Dendritic cell treated with granulocyte-macrophage colony-stimulating factor and Interleukin-4, amounts not matched to agents 40 ng/mL and 50 ng/mL, for 4 days (primary cell): ENCODE data around the gene MCF2L.

ENCODE experiments used
- H3K27ac Mint-ChIP-seq: one replicate; pipeline ENCODE4 v1.8.0; 2022; ENCODE audit warnings: mild to moderate bottlenecking, mixed read lengths
- H3K27me3 Mint-ChIP-seq: one replicate; pipeline ENCODE4 v1.8.0; 2022; ENCODE audit warnings: mild to moderate bottlenecking, mixed read lengths
- H3K36me3 Mint-ChIP-seq: one replicate; pipeline ENCODE4 v1.8.0; 2022; ENCODE audit warnings: low read depth, mixed read lengths
- H3K4me1 Mint-ChIP-seq: one replicate; pipeline ENCODE4 v1.8.0; 2022; ENCODE audit warnings: low read depth, mixed read lengths
- H3K4me3 Mint-ChIP-seq: one replicate; pipeline ENCODE4 v1.8.0; 2022; ENCODE audit warnings: mild to moderate bottlenecking, moderate library complexity, mixed read lengths
- H3K9me3 Mint-ChIP-seq: one replicate; pipeline ENCODE4 v1.8.0; 2022; ENCODE audit warnings: mixed read lengths
- intact Hi-C: fragments of 100-400 bp; cut with micrococcal nuclease; formaldehyde crosslinking; loops from one replicate; pipeline ENCODE4 v1.15.0; 2022

The MCF2L gene

GRCh38 chr13:113112893-113113845, 144.2 kb downstream of the MCF2L start:
- Mint-ChIP-seq H3K4me1 (no peaks in the 10 kb centered on the region), H3K27me3 (peaks cover 23% of the 10 kb centered on the region), H3K36me3 (no peaks in the 10 kb centered on the region), H3K4me3 (no peak overlapping the region), H3K27ac (no peak overlapping the region), H3K9me3 (no peaks in the 10 kb centered on the region)
- intact Hi-C loops: no loop called here

- no peaks in the 10 kb centered on the region for H3K4me1 Mint-ChIP-seq
- intact Hi-C loops: no loop called here
- H3K27ac Mint-ChIP-seq: no peak overlapping the region
- no peaks in the 10 kb centered on the region for H3K9me3 Mint-ChIP-seq
- H3K27me3 Mint-ChIP-seq: peaks cover 22% of the 10 kb centered on the region
- no peaks in the 10 kb centered on the region for H3K36me3 Mint-ChIP-seq
- no peak overlapping the region for H3K4me3 Mint-ChIP-seq
Observed at GRCh38 chr13:113113846-113114271, 144.8 kb downstream of the MCF2L start.

GRCh38 chr13:113114511-113115362, 145.7 kb downstream of the MCF2L start:
- Mint-ChIP-seq H3K36me3 (no peaks in the 10 kb centered on the region), H3K9me3 (no peaks in the 10 kb centered on the region), H3K27ac (no peak overlapping the region), H3K4me3 (no peak overlapping the region), H3K27me3 (peaks cover 15% of the 10 kb centered on the region), H3K4me1 (no peaks in the 10 kb centered on the region)
- intact Hi-C loops: no loop called here

GRCh38 chr13:113115363-113116205, 146.6 kb downstream of the MCF2L start:
- H3K36me3 Mint-ChIP-seq: no peaks in the 10 kb centered on the region
- H3K4me3 Mint-ChIP-seq: no peak overlapping the region
- H3K27me3 Mint-ChIP-seq: peaks cover 11% of the 10 kb centered on the region
- no peaks in the 10 kb centered on the region for H3K9me3 Mint-ChIP-seq
- intact Hi-C loops: no loop called here
- H3K27ac Mint-ChIP-seq: no peak overlapping the region
- H3K4me1 Mint-ChIP-seq: no peaks in the 10 kb centered on the region

- no peaks in the 10 kb centered on the region for H3K36me3 Mint-ChIP-seq
- H3K27ac Mint-ChIP-seq: no peak overlapping the region
- H3K4me3 Mint-ChIP-seq: no peak overlapping the region
- H3K9me3 Mint-ChIP-seq: no peaks in the 10 kb centered on the region
- no peaks in the 10 kb centered on the region for H3K4me1 Mint-ChIP-seq
- H3K27me3 Mint-ChIP-seq: peaks cover 5% of the 10 kb centered on the region
- intact Hi-C loops: no loop called here
Observed at GRCh38 chr13:113116206-113116800, 147.3 kb downstream of the MCF2L start.

GRCh38 chr13:113116871-113117271, 147.9 kb downstream of the MCF2L start:
- no peaks in the 10 kb centered on the region for H3K4me1 Mint-ChIP-seq
- no peak overlapping the region for H3K4me3 Mint-ChIP-seq
- H3K36me3 Mint-ChIP-seq: no peaks in the 10 kb centered on the region
- peaks cover 5% of the 10 kb centered on the region for H3K27me3 Mint-ChIP-seq
- intact Hi-C loops: no loop called here
- H3K9me3 Mint-ChIP-seq: no peaks in the 10 kb centered on the region
- H3K27ac Mint-ChIP-seq: no peak overlapping the region

- Mint-ChIP-seq H3K4me3 (no peak overlapping the region), H3K36me3 (no peaks in the 10 kb centered on the region), H3K27ac (no peak overlapping the region), H3K9me3 (no peaks in the 10 kb centered on the region), H3K4me1 (no peaks in the 10 kb centered on the region), H3K27me3 (peaks cover 5% of the 10 kb centered on the region)
- intact Hi-C loops: no loop called here
Observed at GRCh38 chr13:113117335-113117872, 148.4 kb downstream of the MCF2L start.

GRCh38 chr13:113117911-113118260, 148.9 kb downstream of the MCF2L start:
- H3K36me3 Mint-ChIP-seq: no peaks in the 10 kb centered on the region
- no peak overlapping the region for H3K27ac Mint-ChIP-seq
- peaks cover 6% of the 10 kb centered on the region for H3K27me3 Mint-ChIP-seq
- no peaks in the 10 kb centered on the region for H3K9me3 Mint-ChIP-seq
- no peak overlapping the region for H3K4me3 Mint-ChIP-seq
- intact Hi-C loops: no loop called here
- no peaks in the 10 kb centered on the region for H3K4me1 Mint-ChIP-seq

- intact Hi-C loops: no loop called here
- peaks cover 7% of the 10 kb centered on the region for H3K27me3 Mint-ChIP-seq
- no peaks in the 10 kb centered on the region for H3K36me3 Mint-ChIP-seq
- no peaks in the 10 kb centered on the region for H3K9me3 Mint-ChIP-seq
- H3K4me1 Mint-ChIP-seq: no peaks in the 10 kb centered on the region
- H3K27ac Mint-ChIP-seq: no peak overlapping the region
- H3K4me3 Mint-ChIP-seq: no peak overlapping the region
Observed at GRCh38 chr13:113118261-113119021, 149.4 kb downstream of the MCF2L start.

- no peaks in the 10 kb centered on the region for H3K36me3 Mint-ChIP-seq
- H3K4me3 Mint-ChIP-seq: no peak overlapping the region
- H3K27me3 Mint-ChIP-seq: peaks cover 3% of the 10 kb centered on the region
- H3K27ac Mint-ChIP-seq: no peak overlapping the region
- intact Hi-C loops: no loop called here
- H3K9me3 Mint-ChIP-seq: no peaks in the 10 kb centered on the region
- no peaks in the 10 kb centered on the region for H3K4me1 Mint-ChIP-seq
Observed at GRCh38 chr13:113119166-113119821, 150.3 kb downstream of the MCF2L start.

- Mint-ChIP-seq H3K27ac (no peak overlapping the region), H3K4me1 (no peaks in the 10 kb centered on the region), H3K27me3 (peaks cover 3% of the 10 kb centered on the region), H3K4me3 (no peak overlapping the region), H3K9me3 (no peaks in the 10 kb centered on the region), H3K36me3 (no peaks in the 10 kb centered on the region)
- intact Hi-C loops: no loop called here
Observed at GRCh38 chr13:113119822-113120189, 150.8 kb downstream of the MCF2L start.
